Measurements from ENCODE around the gene KHNYN.

The KHNYN gene

GRCh38 chr14:24398653-24399446 lies 30.9 kb upstream of the KHNYN start, which contains the start of gene NYNRIN:
Gene NYNRIN, plus strand, starts transcription at chr14:24399003. Its CDS starts 244 bp downstream, at chr14:24399247.
- Histone ChIP-seq H2AFZ (ENCODE audit: low read length) (peak within 1 kb of the TSS; percentile 92), H4K8ac (ENCODE audit: low read depth, low read length) (peak within 1 kb of the TSS; percentile 33), H2BK120ac (ENCODE audit: low read depth, low read length) (no peak within 1 kb of the TSS), H3K23ac (ENCODE audit: low read depth, low read length, poor library complexity) (no peak within 1 kb of the TSS), H3K14ac (ENCODE audit: low read length) (peak within 1 kb of the TSS; percentile 49), H3K4ac (ENCODE audit: low read length) (no peak within 1 kb of the TSS), H3K18ac (ENCODE audit: low read length) (peak within 1 kb of the TSS; percentile 91), H4K91ac (ENCODE audit: low read depth, low read length, poor library complexity) (no peak within 1 kb of the TSS), H3K79me1 (ENCODE audit: low read depth, low read length) (peaks cover 3% of the 10 kb centered on the region), H3K9me3 (replicated peaks in 1 of 2; ENCODE audit: control insufficient read depth in 2 of 2, insufficient read depth in 1 of 2, low read depth in 1 of 2, low read length in 2 of 2) (peaks cover 0 to 3% of the 10 kb centered on the region in 2 donors), H2BK12ac (ENCODE audit: low read length) (no peak within 1 kb of the TSS), H3K36me3 (replicated peaks in 1 of 2; ENCODE audit: control insufficient read depth in 2 of 2, insufficient read depth in 2 of 2, low read length in 2 of 2) (no peaks in the 10 kb centered on the region), H2BK15ac (ENCODE audit: low read length) (peak within 1 kb of the TSS; percentile 61), H3K27me3 (ENCODE audit: control insufficient read depth in 3 of 3, insufficient read depth in 3 of 3, low read depth in 1 of 3, low read length in 3 of 3) (peaks cover 0 to 76% (median 0%) of the 10 kb centered on the region in 3 experiments), H2BK5ac (ENCODE audit: low read length) (peak within 1 kb of the TSS; percentile 84), H3K4me3 (ENCODE audit: low read length in 2 of 2) (peak within 1 kb of the TSS; percentile 47 to 85), H3K4me2 (ENCODE audit: insufficient read depth, low read length, poor library complexity, severe bottlenecking) (peak within 1 kb of the TSS; percentile 97), H3K4me1 (ENCODE audit: control insufficient read depth in 2 of 2, insufficient read depth in 1 of 2, low read depth in 1 of 2, low read length in 2 of 2) (peaks cover 11 to 25% of the 10 kb centered on the region in 2 donors), H2AK5ac (ENCODE audit: low read depth, low read length) (peak within 1 kb of the TSS; percentile 80), H3K9ac (ENCODE audit: low read depth, low read length, poor library complexity) (peak within 1 kb of the TSS; percentile 91), H3K27ac (replicated peaks; ENCODE audit: low read length) (peak within 1 kb of the TSS; percentile 1)
- WGBS, 2 donors (ENCODE audit: extremely low coverage in 2 of 2, insufficient read length in 2 of 2, insufficient replicate concordance in 1 of 2) = no CpG with 5 or more reads among the region's 57 CpGs
- DNase-seq (ENCODE audit: low spot score) = peak; percentile 62

- H2AFZ ChIP-seq (ENCODE audit: low read length) = peak overlapping the region; percentile 92
- no peak overlapping the region for H3K23ac ChIP-seq (ENCODE audit: low read depth, low read length, poor library complexity)
- H3K9ac ChIP-seq (ENCODE audit: low read depth, low read length, poor library complexity) = peak overlapping the region; percentile 91
- H3K9me3 ChIP-seq (replicated peaks in 1 of 2; ENCODE audit: control insufficient read depth in 2 of 2, insufficient read depth in 1 of 2, low read depth in 1 of 2, low read length in 2 of 2) = peaks cover 0 to 3% of the 10 kb centered on the region in 2 donors
- peaks cover 0 to 71% (median 0%) of the 10 kb centered on the region in 3 experiments for H3K27me3 ChIP-seq (ENCODE audit: control insufficient read depth in 3 of 3, insufficient read depth in 3 of 3, low read depth in 1 of 3, low read length in 3 of 3)
- H3K4me1 ChIP-seq (ENCODE audit: control insufficient read depth in 2 of 2, insufficient read depth in 1 of 2, low read depth in 1 of 2, low read length in 2 of 2) = peaks cover 11 to 26% of the 10 kb centered on the region in 2 donors
- no peak for DNase-seq (ENCODE audit: low spot score)
- H3K36me3 ChIP-seq (replicated peaks in 1 of 2; ENCODE audit: control insufficient read depth in 2 of 2, insufficient read depth in 2 of 2, low read length in 2 of 2) = no peaks in the 10 kb centered on the region
- peak overlapping the region; percentile 84 for H2BK5ac ChIP-seq (ENCODE audit: low read length)
- H4K91ac ChIP-seq (ENCODE audit: low read depth, low read length, poor library complexity) = no peak overlapping the region
- H3K27ac ChIP-seq (replicated peaks; ENCODE audit: low read length) = no peak overlapping the region
- peaks cover 3% of the 10 kb centered on the region for H3K79me1 ChIP-seq (ENCODE audit: low read depth, low read length)
- H3K4me2 ChIP-seq (ENCODE audit: insufficient read depth, low read length, poor library complexity, severe bottlenecking) = peak overlapping the region; percentile 97
- no CpG with 5 or more reads among the region's 8 CpGs for WGBS, 2 donors (ENCODE audit: extremely low coverage in 2 of 2, insufficient read length in 2 of 2, insufficient replicate concordance in 1 of 2)
- peak overlapping the region; percentile 61 for H2BK15ac ChIP-seq (ENCODE audit: low read length)
- H3K18ac ChIP-seq (ENCODE audit: low read length) = peak overlapping the region; percentile 91
- peak overlapping the region; percentile 49 for H3K14ac ChIP-seq (ENCODE audit: low read length)
- no peak overlapping the region for H2BK12ac ChIP-seq (ENCODE audit: low read length)
- H3K4me3 ChIP-seq (ENCODE audit: low read length in 2 of 2) = peak overlapping the region; percentile 47 to 85
- H2AK5ac ChIP-seq (ENCODE audit: low read depth, low read length) = peak overlapping the region; percentile 16
- no peak overlapping the region for H4K8ac ChIP-seq (ENCODE audit: low read depth, low read length)
- no peak overlapping the region for H2BK120ac ChIP-seq (ENCODE audit: low read depth, low read length)
- H3K4ac ChIP-seq (ENCODE audit: low read length) = no peak overlapping the region
Observed at GRCh38 chr14:24399447-24399822, 30.3 kb upstream of the KHNYN start.

GRCh38 chr14:24399999-24400718 lies 29.6 kb upstream of the KHNYN start:
- Histone ChIP-seq H3K4me3 (ENCODE audit: low read length in 2 of 2) (peak overlapping the region; percentile 47 to 85), H2BK5ac (ENCODE audit: low read length) (no peak overlapping the region), H3K36me3 (replicated peaks in 1 of 2; ENCODE audit: control insufficient read depth in 2 of 2, insufficient read depth in 2 of 2, low read length in 2 of 2) (no peaks in the 10 kb centered on the region), H3K23ac (ENCODE audit: low read depth, low read length, poor library complexity) (no peak overlapping the region), H2BK120ac (ENCODE audit: low read depth, low read length) (no peak overlapping the region), H2AFZ (ENCODE audit: low read length) (peak overlapping the region; percentile 92), H2BK12ac (ENCODE audit: low read length) (no peak overlapping the region), H3K9me3 (replicated peaks in 1 of 2; ENCODE audit: control insufficient read depth in 2 of 2, insufficient read depth in 1 of 2, low read depth in 1 of 2, low read length in 2 of 2) (peaks cover 0 to 3% of the 10 kb centered on the region in 2 donors), H3K18ac (ENCODE audit: low read length) (no peak overlapping the region), H2AK5ac (ENCODE audit: low read depth, low read length) (peak overlapping the region; percentile 16), H3K4me2 (ENCODE audit: insufficient read depth, low read length, poor library complexity, severe bottlenecking) (peak overlapping the region; percentile 97), H3K27me3 (ENCODE audit: control insufficient read depth in 3 of 3, insufficient read depth in 3 of 3, low read depth in 1 of 3, low read length in 3 of 3) (peaks cover 0 to 68% (median 0%) of the 10 kb centered on the region in 3 experiments), H4K8ac (ENCODE audit: low read depth, low read length) (no peak overlapping the region), H3K4ac (ENCODE audit: low read length) (no peak overlapping the region), H3K9ac (ENCODE audit: low read depth, low read length, poor library complexity) (no peak overlapping the region), H4K91ac (ENCODE audit: low read depth, low read length, poor library complexity) (no peak overlapping the region), H3K79me1 (ENCODE audit: low read depth, low read length) (peaks cover 3% of the 10 kb centered on the region), H3K27ac (replicated peaks; ENCODE audit: low read length) (no peak overlapping the region), H3K14ac (ENCODE audit: low read length) (no peak overlapping the region), H3K4me1 (ENCODE audit: control insufficient read depth in 2 of 2, insufficient read depth in 1 of 2, low read depth in 1 of 2, low read length in 2 of 2) (peaks cover 11 to 28% of the 10 kb centered on the region in 2 donors), H2BK15ac (ENCODE audit: low read length) (no peak overlapping the region)
- DNase-seq (ENCODE audit: low spot score) = no peak
- WGBS, 2 donors (ENCODE audit: extremely low coverage in 2 of 2, insufficient read length in 2 of 2, insufficient replicate concordance in 1 of 2) = no CpG with 5 or more reads among the region's 4 CpGs
